MM.1S (cell line): ENCODE results near the gene AP5Z1.

Experiments
- DNase-seq: peaks from one replicate; pipeline ENCODE4 v3.0.0-alpha.2; 2015
- H2AFZ ChIP-seq: fragments of 300-600 bp; sonication (generic); 2 replicates; pipeline ENCODE4 v1.6.0; 2016; ENCODE audit warnings: antibody characterized with exemption, low read length
- H3F3A ChIP-seq: fragments of 300-600 bp; sonication (generic); 2 replicates; pipeline ENCODE4 v1.6.1; 2016; ENCODE audit warnings: mild to moderate bottlenecking, antibody characterized with exemption, low read length, moderate library complexity, mixed read lengths; ENCODE audit not compliant: insufficient read depth
- H3K27ac ChIP-seq: fragments of 300-600 bp; sonication (generic); 2 replicates; pipeline ENCODE4 v1.5.1; 2016; ENCODE audit warnings: mild to moderate bottlenecking, low read length
- H3K27me3 ChIP-seq: fragments of 300-600 bp; sonication (generic); replicated peaks from 2 replicates; pipeline ENCODE4 v1.6.0; 2016; ENCODE audit warnings: low read length; ENCODE audit not compliant: insufficient read depth
- H3K36me3 ChIP-seq: fragments of 300-600 bp; sonication (generic); replicated peaks from 2 replicates; pipeline ENCODE4 v1.6.1; 2016; ENCODE audit warnings: mild to moderate bottlenecking, low read length, mixed read lengths; ENCODE audit not compliant: insufficient read depth
- H3K4me1 ChIP-seq: fragments of 300-600 bp; sonication (generic); 2 replicates; pipeline ENCODE4 v1.6.1; 2016; ENCODE audit warnings: low read length, mixed read lengths
- H3K4me2 ChIP-seq: fragments of 300-600 bp; sonication (generic); 2 replicates; pipeline ENCODE4 v1.6.0; 2016; ENCODE audit warnings: low read depth, low read length
- H3K4me3 ChIP-seq: fragments of 300-600 bp; sonication (generic); 2 replicates; pipeline ENCODE4 v1.5.1; 2016; ENCODE audit warnings: low read length, mixed read lengths
- H3K79me2 ChIP-seq: fragments of 300-600 bp; sonication (generic); 2 replicates; pipeline ENCODE4 v1.6.1; 2016; ENCODE audit warnings: mixed run types, low read length, mixed read lengths
- H3K9ac ChIP-seq: fragments of 300-600 bp; sonication (generic); 2 replicates; pipeline ENCODE4 v1.6.1; 2016; ENCODE audit warnings: low read length, mixed read lengths
- H3K9me2 ChIP-seq: fragments of 300-600 bp; sonication (generic); replicated peaks from 2 replicates; pipeline ENCODE4 v1.6.1; 2016; ENCODE audit warnings: mild to moderate bottlenecking, low read length, mixed read lengths; ENCODE audit not compliant: insufficient read depth
- H3K9me3 ChIP-seq: fragments of 300-600 bp; sonication (generic); replicated peaks from 2 replicates; pipeline ENCODE4 v1.6.1; 2016; ENCODE audit warnings: mild to moderate bottlenecking, low read length, mixed read lengths; ENCODE audit not compliant: insufficient read depth
- H4K20me1 ChIP-seq: fragments of 300-600 bp; sonication (generic); 2 replicates; pipeline ENCODE4 v1.6.1; 2016; ENCODE audit warnings: mild to moderate bottlenecking, low read length, moderate library complexity, mixed read lengths; ENCODE audit not compliant: insufficient read depth
- EZH2 ChIP-seq: fragments of 300-600 bp; sonication (generic); optimal IDR thresholded peaks from 2 replicates; pipeline ENCODE3; 2017; ENCODE audit warnings: low read depth, mild to moderate bottlenecking, antibody characterized with exemption, low read length, mixed read lengths
- EZH2phosphoT487 ChIP-seq: fragments of 300-600 bp; sonication (generic); IDR thresholded peaks from 2 replicates; pipeline ENCODE4 v1.6.1; 2018; ENCODE audit warnings: antibody characterized with exemption, low read length
- TF ChIP-seq, protein P1 (sequence below): fragments of 300-600 bp; sonication (generic); IDR thresholded peaks from 2 replicates; pipeline ENCODE4 v1.5.1; 2016; ENCODE audit warnings: antibody characterized with exemption, low read length, mixed read lengths

Gene AP5Z1

DNA sequence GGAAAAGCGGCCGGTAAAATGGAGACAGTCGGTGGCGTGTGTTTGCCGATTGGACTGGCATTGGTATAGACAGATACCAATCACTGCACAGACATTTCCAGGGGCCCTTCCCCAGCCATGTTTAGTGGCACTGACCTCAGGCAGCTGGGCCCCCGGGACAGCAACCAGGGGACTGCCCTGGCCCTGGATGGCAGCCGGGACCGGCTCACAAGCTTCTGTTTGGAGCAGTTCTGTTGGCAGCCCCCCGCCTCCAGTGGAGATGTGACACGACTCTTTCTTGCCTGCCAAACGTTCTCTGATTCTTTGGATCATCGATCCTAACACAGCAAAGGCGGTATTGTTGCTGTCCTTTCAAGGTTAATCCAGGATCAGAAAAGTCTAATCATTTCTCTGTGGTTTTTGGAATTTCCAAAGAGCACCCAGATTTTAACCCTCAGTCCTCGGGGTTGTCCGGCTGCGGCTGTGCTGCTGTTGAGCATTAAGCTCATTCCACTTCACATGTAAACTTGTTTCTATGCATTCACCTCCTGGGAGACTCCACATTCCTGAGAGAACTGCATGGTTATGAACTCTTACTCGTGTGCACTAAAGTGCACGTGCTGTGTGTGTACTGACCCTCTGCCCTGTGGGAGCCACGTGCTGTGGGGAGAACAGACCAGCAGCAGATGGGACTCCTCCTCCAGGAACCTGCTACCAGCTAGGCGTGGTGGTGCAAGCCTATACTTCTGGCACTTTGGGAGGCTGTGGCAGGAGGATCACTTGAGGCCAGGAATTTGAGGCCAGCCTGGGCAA lies 47.3 kb upstream of the AP5Z1 start:
- no peak overlapping the region for H3K4me2 ChIP-seq
- no peaks in the 10 kb centered on the region for H3K9me2 ChIP-seq
- H3K9ac ChIP-seq: no peak overlapping the region
- H3K4me1 ChIP-seq: no peaks in the 10 kb centered on the region
- H3K4me3 ChIP-seq: no peak overlapping the region
- H2AFZ ChIP-seq: no peak overlapping the region
- H3K27me3 ChIP-seq: no peaks in the 10 kb centered on the region
- no peaks in the 10 kb centered on the region for H3K9me3 ChIP-seq
- H3K79me2 ChIP-seq: peaks cover 90% of the 10 kb centered on the region
- no peak for DNase-seq
- no peaks in the 10 kb centered on the region for H4K20me1 ChIP-seq
- H3K27ac ChIP-seq: no peak overlapping the region
- peaks cover 13% of the 10 kb centered on the region; the same call in 1 of the 2 replicates for H3F3A ChIP-seq
- no peaks in the 10 kb centered on the region for H3K36me3 ChIP-seq
- TF ChIP-seq EZH2 (no peak), EZH2phosphoT487 (no peak)
- TF ChIP-seq, protein P1, sequence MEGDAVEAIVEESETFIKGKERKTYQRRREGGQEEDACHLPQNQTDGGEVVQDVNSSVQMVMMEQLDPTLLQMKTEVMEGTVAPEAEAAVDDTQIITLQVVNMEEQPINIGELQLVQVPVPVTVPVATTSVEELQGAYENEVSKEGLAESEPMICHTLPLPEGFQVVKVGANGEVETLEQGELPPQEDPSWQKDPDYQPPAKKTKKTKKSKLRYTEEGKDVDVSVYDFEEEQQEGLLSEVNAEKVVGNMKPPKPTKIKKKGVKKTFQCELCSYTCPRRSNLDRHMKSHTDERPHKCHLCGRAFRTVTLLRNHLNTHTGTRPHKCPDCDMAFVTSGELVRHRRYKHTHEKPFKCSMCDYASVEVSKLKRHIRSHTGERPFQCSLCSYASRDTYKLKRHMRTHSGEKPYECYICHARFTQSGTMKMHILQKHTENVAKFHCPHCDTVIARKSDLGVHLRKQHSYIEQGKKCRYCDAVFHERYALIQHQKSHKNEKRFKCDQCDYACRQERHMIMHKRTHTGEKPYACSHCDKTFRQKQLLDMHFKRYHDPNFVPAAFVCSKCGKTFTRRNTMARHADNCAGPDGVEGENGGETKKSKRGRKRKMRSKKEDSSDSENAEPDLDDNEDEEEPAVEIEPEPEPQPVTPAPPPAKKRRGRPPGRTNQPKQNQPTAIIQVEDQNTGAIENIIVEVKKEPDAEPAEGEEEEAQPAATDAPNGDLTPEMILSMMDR: no peak

DNA sequence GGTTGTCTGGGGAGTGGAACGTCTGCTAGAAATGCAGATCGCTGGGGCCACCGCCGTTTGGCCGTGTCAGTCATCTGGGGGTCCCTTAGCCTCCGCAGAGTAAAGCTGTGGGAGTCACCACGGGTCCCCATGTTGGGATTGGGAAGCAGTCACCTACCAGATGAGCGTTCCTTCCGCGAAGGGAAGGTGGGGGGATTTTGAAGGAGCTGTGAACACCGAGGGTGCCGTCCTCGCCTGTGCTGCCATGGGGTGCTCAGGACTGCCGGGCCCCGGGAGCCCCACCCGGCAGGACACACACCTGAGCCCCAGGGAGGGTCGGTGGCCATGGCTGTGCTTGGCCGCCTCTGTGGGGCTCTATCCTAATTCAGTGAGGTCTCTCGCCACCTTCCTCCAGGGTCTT lies 46.2 kb upstream of the AP5Z1 start:
- H4K20me1 ChIP-seq: no peaks in the 10 kb centered on the region
- no peak overlapping the region for H3K9ac ChIP-seq
- H3F3A ChIP-seq: peaks cover 12% of the 10 kb centered on the region; the same call in 1 of the 2 replicates
- TF ChIP-seq EZH2: no peak
- TF ChIP-seq EZH2phosphoT487: no peak
- TF ChIP-seq, protein P1: no peak
- peaks cover 90% of the 10 kb centered on the region for H3K79me2 ChIP-seq
- no peaks in the 10 kb centered on the region for H3K27me3 ChIP-seq
- no peaks in the 10 kb centered on the region for H3K4me1 ChIP-seq
- H3K4me2 ChIP-seq: no peak overlapping the region
- no peak overlapping the region for H2AFZ ChIP-seq
- H3K9me3 ChIP-seq: no peaks in the 10 kb centered on the region
- H3K36me3 ChIP-seq: no peaks in the 10 kb centered on the region
- no peak for DNase-seq
- H3K27ac ChIP-seq: no peak overlapping the region
- H3K4me3 ChIP-seq: no peak overlapping the region
- H3K9me2 ChIP-seq: no peaks in the 10 kb centered on the region

DNA sequence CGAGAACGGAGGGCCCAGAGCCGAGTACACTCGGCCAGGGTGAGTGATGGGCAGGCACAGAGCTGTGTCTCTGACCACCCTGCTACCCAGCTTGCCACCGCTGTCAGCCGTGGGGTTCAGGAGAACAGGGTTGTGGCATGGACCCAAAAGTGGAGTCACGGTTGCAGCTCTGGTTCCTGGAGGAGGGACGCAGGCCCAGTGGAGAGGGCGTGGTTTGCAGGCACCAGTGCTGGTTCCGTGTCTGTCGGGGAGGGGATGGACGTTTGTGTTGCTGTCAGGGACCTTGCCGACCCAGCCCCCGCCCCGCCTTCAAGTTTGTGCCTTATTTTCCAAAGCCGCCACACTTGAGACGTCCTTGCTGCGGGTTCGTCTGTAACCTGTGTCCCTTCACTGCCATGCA lies 45.1 kb upstream of the AP5Z1 start:
- Histone ChIP-seq H3K36me3 (no peaks in the 10 kb centered on the region), H3K79me2 (peaks cover 92% of the 10 kb centered on the region), H3K27ac (no peak overlapping the region), H4K20me1 (no peaks in the 10 kb centered on the region), H3K9ac (no peak overlapping the region), H3K4me2 (no peak overlapping the region), H2AFZ (no peak overlapping the region), H3K27me3 (no peaks in the 10 kb centered on the region), H3F3A (peaks cover 2% of the 10 kb centered on the region; the same call in 1 of the 2 replicates), H3K9me3 (no peaks in the 10 kb centered on the region), H3K4me3 (no peak overlapping the region), H3K4me1 (no peaks in the 10 kb centered on the region), H3K9me2 (no peaks in the 10 kb centered on the region)
- DNase-seq: no peak
- TF ChIP-seq EZH2phosphoT487 (no peak), EZH2 (no peak)
- TF ChIP-seq, protein P1: no peak
